NOMO-1 treated with DMSO at 0.1 percent for 48 hours (cell line): ENCODE data around the gene NOL4L.

Source experiments
- DNase-seq: peaks from one replicate; lab custom pipeline; 2025; ENCODE audit not compliant: unreplicated experiment; lab: John Stamatoyannopoulos, UW

NOL4L gene

DNA sequence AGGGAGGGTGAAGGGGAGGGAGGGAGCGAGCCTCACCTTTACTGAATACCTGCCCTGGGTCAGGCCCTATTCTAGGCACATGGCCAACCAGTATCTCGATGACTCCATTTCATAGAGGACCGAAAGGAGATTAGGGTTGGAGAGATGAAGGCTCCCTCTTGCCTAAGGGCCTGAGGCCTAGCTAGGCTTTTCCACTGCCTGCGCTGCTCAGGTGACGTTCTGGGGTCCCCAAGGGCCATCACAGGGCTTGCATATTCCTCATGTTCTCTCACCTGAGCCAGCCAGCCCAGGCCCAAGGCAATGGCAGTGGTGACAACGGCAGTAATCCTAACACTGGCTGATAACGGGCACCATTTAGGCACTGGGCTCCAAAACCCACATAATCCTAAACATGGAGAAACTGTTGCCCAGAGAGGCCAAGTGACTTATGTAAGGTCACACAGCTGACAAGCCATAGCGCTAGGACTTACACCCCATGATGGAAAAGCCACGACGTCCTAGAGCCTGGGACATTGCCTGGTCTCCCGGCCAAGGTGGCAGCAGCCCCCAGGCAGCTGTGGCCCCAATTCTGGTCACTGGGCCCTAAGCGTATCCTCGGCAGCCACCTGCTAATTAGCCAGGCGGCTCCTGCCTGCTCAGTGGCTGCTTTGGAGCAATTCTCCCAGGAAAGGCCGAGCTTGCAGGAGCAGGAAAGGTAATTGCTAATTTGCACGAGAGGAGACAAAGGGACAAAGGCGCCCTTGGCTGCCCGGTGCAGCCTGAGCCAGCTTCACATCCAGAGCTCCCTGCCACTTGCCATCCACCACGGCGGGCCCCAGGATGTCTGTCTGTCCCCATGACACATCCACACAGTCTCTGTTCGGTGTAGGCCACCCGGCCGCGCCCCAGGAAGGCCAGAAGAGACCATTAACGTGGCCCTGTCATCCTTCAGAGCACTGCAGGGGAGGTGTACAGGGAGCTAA, 21.5 kb downstream of the NOL4L start:
- no peak for DNase-seq

DNA sequence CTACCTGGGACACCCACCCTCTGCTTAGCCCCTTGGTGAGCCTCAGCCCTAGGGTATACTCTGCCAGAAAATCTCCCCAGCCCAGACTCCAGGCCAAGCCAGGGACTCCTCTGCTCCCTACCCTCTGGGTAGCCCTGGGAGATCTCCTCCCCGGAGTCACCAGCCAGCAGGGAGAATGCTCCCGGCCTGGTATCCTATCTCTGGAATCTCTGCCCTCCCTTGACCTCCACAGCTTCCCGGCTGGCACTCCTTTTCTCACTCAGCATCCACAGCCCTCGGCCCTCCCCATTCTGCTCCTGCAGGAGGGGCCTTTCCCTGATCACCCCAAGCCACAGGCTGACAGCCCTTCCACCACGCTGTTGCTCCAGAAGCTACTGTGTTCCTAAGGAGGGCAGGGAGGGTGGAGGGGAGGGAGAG, 22.6 kb downstream of the NOL4L start:
- no peak for DNase-seq

DNA sequence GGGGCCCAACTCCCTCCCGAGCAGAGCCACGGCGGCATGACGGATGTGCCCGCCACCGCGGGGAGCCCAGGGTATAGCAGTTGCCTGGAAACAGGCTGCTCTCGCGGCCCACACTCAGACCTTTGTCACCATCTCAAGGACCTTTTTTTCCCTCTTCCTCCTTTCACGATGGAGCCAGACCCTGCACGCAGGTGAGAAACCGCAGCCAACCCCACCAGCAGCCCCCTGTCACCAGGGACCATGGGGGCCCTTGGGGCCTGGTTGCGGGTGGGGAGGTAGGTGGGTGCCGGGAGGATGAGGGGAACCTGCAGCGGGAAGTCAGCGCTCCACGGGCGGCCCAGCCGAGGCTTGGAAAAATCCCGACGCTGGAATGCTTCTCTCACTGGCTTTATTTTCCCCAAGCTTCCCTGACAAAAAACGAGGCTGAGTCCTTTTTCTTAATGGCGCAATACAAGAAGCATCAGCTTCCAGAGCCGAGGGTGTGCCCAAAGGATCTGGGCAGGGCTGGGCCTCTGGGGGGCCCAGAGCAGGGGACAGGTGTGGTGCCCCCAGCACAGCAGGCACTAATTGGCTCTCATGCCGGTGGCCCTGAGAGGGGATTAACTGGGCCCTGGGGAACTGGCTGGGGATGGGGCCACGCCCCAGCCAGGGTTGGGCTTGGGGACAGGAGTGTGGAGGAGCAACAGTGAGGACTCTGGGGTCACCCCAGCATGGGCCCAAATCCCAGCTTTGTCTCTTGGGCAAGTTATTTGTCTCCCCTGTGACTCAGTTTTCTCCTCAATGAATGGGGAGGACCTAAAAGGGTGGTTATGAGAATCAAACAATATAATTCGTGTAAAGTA, 23.9 kb downstream of the NOL4L start:
- no peak for DNase-seq

DNA sequence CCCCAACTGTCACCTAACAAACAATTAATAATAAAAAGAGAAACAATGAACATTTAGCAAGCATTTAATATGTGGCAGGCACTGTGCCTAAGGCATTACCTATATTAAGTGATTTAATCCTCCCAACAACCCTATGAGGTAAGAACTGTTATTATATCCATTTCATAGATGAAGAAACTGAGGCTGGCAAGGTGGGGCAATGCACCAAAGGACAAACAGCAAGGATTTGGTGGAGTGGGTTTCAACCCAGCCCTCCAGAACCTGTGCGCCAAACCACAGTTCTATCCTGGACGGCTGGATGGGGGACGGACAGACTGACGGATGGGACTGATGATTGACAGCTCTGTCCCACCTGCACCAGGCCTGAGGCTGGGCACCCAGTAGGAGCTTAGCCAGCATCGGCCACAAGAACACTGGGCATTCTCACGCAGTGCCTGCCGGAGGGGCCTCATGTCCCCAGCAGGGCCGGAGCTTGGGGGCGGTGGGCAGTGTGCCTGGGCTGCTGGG, 24.6 kb downstream of the NOL4L start:
- DNase-seq: no peak

DNA sequence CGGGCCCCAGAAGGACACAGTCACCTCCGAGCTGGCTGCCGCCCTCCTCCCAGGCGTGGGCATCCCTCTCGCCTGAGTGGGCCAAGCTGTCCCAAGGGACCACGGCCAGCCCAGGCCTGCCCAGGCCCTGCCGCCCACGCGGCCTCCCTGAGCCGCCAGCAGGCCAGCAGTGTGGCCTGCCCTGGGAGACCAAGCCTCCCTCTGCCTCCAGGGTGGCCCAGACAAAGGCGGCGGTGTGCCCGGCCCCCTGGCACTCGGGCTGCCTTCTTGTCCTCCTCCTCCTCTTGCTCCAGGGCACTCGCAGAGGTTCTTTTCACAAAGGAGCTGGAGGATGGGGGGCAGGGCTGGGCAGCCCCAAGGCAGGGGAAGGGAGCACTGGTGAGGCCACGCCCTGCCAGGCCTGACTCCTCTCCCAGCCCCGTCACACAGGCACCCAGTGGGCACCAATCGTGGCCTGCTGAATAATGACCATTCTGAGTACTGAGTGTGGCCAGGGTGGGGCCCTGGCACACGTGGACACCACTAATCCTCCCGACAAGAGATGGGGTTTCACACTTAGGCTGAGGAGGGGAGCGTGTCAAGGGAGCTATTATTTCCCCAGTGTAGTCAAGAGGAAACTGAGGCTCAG, 25.3 kb downstream of the NOL4L start:
- no peak for DNase-seq

DNA sequence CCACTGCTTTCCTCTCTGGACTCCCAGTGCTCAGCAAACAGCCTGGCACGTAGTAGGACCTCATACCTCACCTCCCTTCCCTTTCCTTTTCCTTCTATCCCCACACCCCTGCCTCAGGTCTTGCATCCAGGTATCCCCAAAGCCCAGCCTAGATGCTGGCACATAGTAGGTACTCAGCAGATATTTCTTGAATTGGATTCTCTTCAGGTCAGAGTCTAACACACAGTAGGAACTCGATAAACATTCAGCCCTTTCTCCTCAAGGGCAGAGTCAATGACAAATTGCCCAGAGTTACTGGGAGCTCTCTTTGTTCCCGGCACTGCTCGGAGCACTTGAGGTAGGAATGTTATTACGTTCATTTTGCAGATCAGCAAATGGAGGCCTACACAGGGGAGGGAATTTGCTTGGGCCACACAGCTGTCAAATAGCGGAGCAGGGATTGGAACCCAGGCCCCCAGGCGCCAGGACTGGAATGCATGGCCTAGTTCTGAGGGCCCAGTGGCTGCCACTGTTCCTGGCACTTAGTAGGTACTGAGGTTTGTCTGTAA, 25.9 kb downstream of the NOL4L start:
- no peak for DNase-seq

DNA sequence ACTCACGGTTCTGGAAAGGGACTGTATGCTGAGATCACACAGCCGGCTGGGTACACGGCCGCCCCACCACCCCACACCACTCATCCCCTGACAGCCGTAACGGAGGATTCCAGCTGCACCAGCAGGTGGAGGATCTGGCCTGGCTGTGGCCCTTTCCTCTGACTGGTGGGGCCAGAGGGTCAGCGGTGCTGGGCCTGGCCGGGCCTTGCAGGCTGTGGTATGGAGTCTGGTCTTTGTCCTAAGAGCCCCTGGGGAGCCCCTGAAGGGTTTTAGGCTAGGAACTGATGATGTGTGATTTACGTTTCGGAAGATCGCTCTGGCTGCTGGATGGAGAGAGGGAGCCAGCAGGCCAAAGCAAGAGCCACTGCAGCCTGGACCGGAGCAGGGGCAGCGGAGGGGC, 26.6 kb downstream of the NOL4L start:
- DNase-seq: no peak

DNA sequence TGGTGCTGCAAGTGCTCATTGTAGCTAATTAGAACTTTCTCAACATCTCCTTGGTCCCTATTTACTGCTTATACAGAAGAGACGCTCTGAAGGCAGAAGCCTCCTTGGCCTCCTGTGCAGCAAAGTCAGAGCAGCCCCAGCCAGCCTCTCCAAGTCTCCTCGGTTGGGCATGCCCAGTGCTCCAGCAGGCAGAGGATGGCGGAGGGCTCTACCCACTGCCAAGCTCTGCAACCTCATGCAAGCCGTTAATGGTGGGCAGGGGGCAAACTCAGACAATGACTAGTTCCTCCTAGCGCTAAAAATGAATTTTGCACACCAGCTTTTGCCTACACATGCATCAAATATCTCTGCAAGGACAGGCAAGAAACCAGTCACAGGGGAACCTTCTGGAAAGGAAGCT, 27.8 kb downstream of the NOL4L start:
- DNase-seq: no peak

DNA sequence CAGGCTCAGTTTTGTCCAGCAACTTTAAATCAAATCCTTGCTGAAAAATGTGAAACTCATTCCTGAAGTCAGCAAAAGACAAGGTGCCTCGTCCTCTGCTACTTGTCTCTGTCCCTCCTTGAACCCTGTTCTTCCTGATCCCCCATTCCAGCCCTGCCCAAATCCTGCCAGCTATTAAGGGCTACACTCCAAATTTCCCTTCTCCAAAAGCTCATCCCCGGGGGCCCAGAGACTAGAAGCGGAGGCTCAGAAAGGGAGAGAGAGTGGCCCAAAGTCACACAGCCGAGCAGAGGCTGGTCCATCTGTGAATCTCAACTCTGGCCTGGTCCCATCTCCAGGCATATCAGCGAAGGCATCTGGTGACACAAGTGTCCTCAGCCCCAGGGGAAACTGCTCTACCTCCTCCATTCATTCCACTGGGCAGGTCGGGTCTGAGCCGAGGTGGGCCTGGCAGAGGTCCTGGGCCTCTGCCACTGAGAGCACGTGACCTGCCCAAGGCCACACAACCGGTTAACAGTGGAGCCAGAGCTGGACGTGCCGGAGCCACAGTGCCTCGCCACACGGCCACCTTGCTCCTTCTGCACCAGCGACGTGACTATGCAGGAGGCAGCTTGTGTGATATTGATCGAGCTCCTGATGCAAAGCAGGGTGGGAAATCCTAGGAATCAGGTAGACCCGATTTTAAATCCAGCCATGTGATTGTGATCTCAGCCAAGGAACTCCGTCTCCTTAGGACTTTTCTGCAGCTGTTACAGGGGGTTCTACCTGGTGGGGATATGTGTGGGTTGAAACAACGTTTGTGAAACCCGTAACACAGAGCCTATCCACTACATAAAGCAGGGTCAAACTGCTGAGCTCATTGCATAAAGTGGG, 28.6 kb downstream of the NOL4L start:
- no peak for DNase-seq

DNA sequence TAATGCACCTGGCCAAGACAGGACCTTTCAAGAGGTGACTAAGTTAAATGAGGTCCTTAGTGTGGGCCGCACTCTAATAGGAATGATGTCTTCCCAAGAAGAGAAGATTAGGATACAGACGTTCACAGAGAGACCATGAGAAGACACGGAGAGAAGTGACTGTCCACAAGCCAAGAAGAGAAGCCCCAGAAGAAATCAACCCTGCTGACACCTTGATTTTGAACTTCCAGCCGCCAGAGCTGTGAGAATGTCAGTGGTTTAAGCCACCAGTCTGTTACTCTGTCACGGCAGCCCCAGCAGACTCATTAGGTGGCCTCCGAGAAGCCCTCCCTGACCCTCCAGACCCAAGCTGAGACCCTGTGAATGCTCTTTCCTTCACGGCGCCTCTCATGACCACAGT, 29.5 kb downstream of the NOL4L start:
- no peak for DNase-seq

DNA sequence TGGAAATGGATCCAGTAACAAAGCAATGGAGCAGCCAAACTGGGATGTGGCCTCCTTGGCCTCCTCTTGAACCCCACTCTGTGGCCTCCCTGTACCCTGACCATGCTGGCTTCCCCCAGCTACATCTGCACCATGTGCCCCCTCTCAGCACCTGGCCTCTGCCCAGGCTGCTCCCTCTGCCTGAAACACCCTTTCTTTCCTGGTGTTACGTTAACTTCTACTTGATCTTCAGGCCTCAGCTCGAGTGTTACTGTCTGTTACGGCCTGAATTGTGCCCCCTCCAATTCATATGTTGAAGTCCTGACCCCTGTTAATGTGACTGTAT, 30.2 kb downstream of the NOL4L start:
- no peak for DNase-seq

DNA sequence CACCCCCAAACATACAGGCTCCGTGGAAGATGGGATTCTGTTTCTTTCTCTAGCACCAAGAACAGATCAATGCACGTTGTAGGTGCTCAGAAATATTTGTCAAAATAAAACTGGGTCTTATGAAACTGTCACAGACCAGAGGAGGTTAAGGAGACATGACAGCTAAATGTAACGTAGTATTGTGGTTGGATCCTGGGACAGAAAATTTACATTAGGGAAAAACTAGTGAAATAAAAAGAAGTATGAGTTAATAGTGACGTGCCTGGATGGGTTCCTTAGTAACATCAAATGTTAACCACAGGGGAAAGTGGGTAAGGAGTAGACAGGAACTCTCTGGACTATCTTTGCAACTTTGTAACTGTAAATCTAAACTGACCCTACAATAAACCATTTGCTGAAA, 31.5 kb downstream of the NOL4L start:
- DNase-seq: no peak

DNA sequence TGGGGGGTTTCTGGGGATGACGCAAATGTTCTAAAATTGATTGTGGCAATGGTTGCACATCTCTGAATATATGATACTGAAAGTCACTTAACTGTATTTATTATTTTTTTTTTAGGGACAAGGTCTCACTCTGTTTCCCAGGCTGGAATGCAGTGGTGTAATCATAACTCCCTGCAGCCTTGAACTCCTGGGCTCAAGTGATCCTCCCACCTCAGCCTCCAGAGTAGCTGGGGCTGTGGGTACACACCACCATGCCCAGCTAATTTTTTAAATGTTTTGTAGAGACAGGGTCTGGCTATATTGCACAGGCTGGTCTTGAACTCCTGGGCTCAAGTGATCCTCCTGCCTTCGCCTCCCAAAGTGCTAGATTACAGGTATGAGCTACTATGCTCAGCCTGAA, 33.4 kb downstream of the NOL4L start:
- DNase-seq: no peak

DNA sequence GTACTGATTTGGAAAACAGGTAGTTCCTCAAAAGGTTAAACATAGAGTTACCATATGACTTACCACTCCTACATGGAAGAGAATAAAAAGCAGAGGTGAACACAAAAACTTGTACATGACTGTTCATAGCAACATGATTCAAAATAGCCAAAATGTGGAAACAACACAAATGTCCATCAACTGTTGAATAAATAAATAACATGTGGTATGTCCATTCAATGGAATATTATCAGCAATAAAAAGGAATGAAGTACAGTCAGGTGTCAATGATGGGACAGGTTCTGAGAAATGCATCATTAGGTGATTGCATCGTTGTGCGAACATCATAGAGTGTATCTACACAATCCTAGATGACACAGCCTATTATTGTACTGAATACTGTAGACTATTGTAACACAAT, 35.3 kb downstream of the NOL4L start:
- DNase-seq: no peak

DNA sequence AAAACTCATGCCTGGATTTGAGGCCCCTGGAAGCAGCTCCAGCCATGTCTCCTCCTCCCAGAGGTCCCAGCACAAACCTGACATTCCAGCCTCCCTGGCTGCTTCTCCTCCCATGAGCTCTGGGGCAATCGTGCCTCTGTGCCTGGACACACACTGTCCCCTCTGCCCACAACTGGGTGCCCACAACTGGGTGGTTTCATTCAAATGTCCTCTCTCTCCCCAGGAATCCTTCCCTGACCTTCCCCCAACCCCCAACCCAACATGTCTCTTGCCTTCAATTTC, 37.4 kb downstream of the NOL4L start:
- DNase-seq: no peak

DNA sequence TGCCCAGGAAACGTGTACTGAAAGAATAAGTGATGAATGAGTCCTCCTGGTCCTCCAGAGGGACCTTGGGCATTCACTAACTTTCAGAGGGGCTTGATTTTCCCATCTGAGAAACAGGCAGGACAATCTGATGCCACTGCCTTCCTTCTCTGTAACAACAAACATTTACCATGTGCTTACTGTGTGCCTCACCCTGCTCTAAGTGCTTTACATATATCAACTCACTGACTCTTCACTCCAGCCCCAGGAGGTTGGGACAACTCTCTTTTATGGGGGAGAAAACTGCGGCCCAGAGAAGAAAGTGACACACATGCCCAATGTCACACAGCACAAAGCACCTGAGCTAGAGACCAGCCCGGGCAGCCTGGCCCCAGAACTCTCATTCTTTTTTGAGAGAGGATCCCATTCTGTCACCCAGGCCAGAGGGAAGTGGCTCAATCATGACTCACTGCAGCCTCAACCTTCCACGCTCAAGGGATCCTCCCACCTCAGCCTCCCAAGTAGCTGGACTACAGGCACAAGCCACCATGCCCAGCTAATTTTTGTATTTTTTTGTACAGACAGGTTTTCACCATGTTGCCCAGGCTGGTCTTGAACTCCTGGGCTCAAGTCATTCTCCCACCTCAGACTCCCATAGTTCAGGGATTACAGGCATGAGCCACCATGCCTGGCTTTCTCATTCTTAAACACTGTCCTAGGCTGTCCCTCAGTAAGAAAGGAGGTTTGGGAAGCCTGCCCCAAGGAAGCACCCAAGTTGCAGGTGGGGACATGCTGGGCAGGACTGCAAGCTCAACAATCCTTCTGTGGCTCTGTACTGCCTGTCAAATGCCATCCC, 38.0 kb downstream of the NOL4L start:
- no peak for DNase-seq

DNA sequence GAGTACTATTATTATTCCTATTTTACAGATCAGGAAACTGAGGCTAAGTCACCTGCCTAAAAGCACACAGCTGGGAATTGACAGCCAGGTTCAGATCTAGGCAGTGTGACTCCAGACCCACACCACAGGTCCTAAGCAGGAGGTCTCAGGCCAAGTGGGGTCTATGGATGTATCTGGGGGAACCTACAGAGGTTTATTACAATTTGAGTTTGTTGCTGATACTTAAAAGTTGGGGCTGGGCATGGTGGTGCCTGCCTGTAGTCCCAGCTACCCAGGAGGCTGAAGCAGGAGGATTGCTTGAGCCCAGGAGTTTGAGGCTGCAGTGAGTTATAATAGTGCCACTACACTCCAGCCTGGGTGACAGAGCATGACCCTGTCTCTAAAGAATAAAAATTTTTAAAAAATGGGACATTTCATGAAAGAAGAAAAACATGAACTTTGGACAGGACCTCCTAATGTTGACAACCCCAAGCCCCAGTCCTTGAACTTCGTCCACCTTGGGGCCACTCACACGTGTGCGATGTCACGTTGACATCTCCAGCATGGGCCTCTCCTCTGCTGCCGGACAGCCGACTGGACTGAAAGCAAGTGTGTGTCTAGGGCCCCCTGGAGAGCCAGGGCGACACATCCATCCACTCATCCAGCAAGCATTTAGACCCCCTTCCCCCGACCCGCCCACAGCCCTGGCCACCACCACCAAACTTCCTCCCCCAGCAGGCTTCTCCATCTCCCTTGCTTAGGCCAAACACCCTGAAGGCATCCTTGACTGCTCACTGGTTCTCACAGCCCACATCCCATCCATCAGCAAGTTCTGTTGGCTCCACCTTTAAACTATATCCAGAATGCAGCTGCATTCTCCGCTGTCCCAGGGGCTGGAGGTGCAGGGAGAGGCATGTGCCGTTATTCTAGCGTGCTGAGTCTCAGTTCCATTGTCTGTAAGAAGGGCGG, 40.0 kb downstream of the NOL4L start:
- DNase-seq: no peak

DNA sequence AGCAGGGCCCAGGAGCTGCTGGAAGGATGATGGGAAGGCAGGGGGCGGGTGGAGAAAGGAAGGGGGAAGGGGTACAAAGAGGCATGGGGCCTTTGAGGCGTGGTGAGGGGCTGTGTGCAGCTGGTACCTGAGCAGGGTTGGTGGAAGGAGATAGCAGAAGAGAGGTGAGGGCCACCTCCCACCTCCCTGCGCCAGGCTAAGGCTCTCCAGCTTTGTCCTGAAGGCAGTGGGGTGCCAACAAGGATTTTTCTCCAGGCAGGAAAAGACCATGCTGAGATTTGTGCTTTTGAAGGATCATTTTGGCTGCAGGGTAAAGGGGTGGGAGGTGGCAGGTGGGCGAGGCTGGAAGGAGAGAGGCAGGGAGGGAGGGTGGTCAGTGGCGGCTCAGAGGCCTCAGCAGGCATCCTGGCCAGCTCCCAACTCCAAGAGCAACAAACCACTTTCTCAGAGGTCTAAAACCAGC, 40.8 kb downstream of the NOL4L start:
- DNase-seq: no peak
